ENCODE data around the gene ACSM2B.
"Not testable (repeated sequence)": the region's sequence is repeated elsewhere in the genome, so short reads cannot be mapped to it uniquely, and the experiment has no call there.

The ACSM2B gene

GRCh38 chr16:20598832-20599469 lies 22.8 kb upstream of the ACSM2B start:
- no peak for ATAC-seq
- TF ChIP-seq, protein P1, sequence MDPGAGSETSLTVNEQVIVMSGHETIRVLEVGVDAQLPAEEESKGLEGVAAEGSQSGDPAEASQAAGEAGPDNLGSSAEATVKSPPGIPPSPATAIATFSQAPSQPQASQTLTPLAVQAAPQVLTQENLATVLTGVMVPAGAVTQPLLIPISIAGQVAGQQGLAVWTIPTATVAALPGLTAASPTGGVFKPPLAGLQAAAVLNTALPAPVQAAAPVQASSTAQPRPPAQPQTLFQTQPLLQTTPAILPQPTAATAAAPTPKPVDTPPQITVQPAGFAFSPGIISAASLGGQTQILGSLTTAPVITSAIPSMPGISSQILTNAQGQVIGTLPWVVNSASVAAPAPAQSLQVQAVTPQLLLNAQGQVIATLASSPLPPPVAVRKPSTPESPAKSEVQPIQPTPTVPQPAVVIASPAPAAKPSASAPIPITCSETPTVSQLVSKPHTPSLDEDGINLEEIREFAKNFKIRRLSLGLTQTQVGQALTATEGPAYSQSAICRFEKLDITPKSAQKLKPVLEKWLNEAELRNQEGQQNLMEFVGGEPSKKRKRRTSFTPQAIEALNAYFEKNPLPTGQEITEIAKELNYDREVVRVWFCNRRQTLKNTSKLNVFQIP (CRISPR knock-in tag; IDR thresholded peaks at IDR 0.05; ENCODE audit: borderline replicate concordance, low read depth): no peak
- no peak for TF ChIP-seq ZNF8 (CRISPR knock-in tag; IDR thresholded peaks at IDR 0.05)
- no peak for TF ChIP-seq RARB (CRISPR knock-in tag; IDR thresholded peaks at IDR 0.05)
- TF ChIP-seq ESRRG (CRISPR knock-in tag; IDR thresholded peaks at IDR 0.05): no peak
- TF ChIP-seq, protein P2, sequence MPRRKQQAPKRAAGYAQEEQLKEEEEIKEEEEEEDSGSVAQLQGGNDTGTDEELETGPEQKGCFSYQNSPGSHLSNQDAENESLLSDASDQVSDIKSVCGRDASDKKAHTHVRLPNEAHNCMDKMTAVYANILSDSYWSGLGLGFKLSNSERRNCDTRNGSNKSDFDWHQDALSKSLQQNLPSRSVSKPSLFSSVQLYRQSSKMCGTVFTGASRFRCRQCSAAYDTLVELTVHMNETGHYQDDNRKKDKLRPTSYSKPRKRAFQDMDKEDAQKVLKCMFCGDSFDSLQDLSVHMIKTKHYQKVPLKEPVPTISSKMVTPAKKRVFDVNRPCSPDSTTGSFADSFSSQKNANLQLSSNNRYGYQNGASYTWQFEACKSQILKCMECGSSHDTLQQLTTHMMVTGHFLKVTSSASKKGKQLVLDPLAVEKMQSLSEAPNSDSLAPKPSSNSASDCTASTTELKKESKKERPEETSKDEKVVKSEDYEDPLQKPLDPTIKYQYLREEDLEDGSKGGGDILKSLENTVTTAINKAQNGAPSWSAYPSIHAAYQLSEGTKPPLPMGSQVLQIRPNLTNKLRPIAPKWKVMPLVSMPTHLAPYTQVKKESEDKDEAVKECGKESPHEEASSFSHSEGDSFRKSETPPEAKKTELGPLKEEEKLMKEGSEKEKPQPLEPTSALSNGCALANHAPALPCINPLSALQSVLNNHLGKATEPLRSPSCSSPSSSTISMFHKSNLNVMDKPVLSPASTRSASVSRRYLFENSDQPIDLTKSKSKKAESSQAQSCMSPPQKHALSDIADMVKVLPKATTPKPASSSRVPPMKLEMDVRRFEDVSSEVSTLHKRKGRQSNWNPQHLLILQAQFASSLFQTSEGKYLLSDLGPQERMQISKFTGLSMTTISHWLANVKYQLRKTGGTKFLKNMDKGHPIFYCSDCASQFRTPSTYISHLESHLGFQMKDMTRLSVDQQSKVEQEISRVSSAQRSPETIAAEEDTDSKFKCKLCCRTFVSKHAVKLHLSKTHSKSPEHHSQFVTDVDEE (CRISPR knock-in tag; IDR thresholded peaks at IDR 0.05): no peak
- no peak for TF ChIP-seq ZC3H10 (CRISPR knock-in tag; IDR thresholded peaks at IDR 0.05)
- no peak for TF ChIP-seq SNAI2 (CRISPR knock-in tag; IDR thresholded peaks at IDR 0.05)
- no peak for TF ChIP-seq OSR1 (CRISPR knock-in tag; IDR thresholded peaks at IDR 0.05)
- TF ChIP-seq ARNTL (CRISPR knock-in tag; IDR thresholded peaks at IDR 0.05; ENCODE audit: borderline replicate concordance, low read depth): no peak
- TF ChIP-seq, protein P3, sequence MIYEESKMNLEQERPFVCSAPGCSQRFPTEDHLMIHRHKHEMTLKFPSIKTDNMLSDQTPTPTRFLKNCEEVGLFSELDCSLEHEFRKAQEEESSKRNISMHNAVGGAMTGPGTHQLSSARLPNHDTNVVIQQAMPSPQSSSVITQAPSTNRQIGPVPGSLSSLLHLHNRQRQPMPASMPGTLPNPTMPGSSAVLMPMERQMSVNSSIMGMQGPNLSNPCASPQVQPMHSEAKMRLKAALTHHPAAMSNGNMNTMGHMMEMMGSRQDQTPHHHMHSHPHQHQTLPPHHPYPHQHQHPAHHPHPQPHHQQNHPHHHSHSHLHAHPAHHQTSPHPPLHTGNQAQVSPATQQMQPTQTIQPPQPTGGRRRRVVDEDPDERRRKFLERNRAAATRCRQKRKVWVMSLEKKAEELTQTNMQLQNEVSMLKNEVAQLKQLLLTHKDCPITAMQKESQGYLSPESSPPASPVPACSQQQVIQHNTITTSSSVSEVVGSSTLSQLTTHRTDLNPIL (CRISPR knock-in tag; IDR thresholded peaks at IDR 0.05; ENCODE audit: low read depth): no peak

GRCh38 chr16:20595694-20596093 lies 19.5 kb upstream of the ACSM2B start:
- ATAC-seq: not testable (repeated sequence)

- ATAC-seq: not testable (repeated sequence)
These were observed 18.9 kb upstream of the ACSM2B start for GRCh38 chr16:20595068-20595467.

- not testable (repeated sequence) for ATAC-seq
These were observed 16.6 kb upstream of the ACSM2B start for GRCh38 chr16:20592780-20593179.

- not testable (repeated sequence) for ATAC-seq
These were observed 13.3 kb upstream of the ACSM2B start for GRCh38 chr16:20589486-20589885.

DNA sequence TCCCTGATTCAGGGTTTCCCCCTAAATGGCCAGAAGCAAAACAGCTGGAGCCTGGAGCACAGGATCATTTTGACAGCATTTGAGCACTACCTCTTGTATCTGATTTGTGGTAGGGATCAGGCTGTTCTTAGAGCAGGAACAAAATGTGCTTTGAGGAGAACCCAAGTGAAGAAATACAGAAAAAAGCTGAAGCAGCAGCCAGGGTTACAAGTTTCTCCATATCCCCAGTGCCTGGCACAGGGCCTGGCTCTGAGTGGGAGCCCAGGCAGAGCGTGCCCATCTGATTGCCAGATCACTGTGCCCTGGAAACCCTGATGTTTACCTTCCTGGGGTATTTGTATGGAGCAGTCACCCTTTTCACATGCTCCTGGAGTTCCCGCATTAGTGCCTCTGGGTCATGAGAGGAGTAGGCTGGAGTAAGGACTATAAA lies 11.5 kb upstream of the ACSM2B start:
- ATAC-seq: not testable (repeated sequence)

- not testable (repeated sequence) for ATAC-seq
These were observed 10.5 kb upstream of the ACSM2B start for GRCh38 chr16:20586716-20587115.

GRCh38 chr16:20586112-20586511 lies 9.9 kb upstream of the ACSM2B start:
- ATAC-seq: not testable (repeated sequence)

DNA sequence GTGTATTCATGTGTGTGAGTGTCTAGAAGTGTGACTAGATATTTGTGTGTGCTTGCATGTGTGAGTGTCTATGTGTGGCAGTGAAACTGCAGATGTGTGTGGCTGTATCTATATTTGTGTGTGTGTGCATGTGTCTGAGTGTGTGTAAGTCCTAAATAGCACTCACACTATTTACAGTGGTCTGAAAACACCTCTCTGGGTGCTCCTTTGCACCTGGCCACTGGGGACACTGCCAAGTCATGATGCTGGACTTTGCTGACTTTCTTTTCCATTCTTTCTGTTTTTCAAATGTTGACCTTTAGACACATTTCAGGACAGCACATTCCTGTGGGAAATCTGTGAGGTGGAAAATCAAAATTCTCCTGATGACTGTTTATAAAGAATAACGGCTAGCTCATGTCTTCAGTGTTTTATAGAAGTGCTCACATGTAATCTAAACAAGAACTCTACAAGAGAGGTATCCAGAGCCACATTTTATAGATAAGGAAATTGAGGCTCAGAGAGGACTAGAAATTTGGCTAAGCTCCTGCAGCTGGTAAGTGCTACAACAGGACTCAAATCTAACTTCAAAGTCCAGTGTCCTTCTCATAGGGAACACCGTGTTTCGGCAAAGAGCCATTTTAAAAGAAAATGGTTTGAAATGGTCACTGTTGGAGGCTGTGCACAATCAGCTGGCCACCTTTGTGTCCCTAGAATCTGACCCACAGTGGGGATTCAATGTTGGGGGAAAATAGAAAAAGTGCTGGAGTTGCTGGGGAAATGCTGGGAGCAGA lies 4.5 kb upstream of the ACSM2B start:
- ATAC-seq: not testable (repeated sequence)

DNA sequence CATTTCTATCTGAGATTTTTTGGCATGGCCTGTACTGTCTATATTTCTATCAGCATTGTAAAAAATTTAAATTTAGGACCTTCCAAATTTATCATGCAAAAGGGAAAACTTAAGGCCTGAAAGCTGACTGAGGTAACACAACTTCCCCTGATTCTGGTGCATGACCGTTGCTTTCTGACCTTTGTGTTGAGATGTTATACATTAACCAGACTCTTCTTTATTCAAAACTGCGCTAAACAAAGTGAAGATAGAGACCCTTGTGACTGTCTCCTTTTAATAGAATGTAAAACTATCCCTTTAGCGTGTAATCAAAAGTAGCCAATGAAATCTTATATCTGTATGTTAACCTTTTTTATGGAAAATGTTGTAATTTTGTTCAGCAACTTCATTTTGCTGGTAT lies 1.9 kb upstream of the ACSM2B start:
- not testable (repeated sequence) for ATAC-seq

DNA sequence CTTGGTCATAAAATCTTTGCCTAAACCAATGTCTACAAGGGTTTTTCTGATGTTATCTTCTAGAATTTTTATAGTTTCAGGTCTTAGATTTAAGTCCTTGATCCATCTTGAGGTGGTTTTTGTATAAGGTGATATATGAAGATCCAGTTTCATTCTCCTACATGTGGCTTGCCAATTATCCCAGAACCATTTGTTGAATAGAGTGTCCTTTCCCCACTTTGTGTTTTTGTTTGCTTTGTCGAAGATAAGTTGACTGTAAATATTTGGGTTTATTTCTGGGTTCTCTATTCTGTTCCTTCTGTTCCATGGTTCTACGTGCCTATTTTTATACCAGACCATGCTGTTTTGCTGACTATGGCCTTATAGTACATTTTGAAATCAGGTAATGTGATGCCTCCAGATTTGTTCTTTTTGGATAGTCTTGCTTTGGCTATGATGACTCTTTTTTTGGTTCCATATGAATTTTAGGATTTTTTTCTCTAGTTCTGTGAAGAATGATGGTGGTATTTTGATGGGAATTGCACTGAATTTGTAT lies 7.0 kb downstream of the ACSM2B start:
- not testable (repeated sequence) for ATAC-seq

Measured in SK-N-SH treated with all-trans-retinoic acid at 6 μM for 48 hours (cell line).